ENCODE measurements around the gene TNS3.

GRCh38 chr7:47318395-47319182 is 263.3 kb downstream of the TNS3 start:
- no peak for TF ChIP-seq MYC (IDR thresholded peaks at IDR 0.05; ENCODE audit: low read depth, low read length)
- no peak for TF ChIP-seq EZH2 (IDR thresholded peaks at IDR 0.05; ENCODE audit: borderline replicate concordance, low read depth, low read length, severe bottlenecking)
- TF ChIP-seq CTCF (IDR thresholded peaks at IDR 0.05; ENCODE audit: extremely low read depth in 1 of 2, insufficient read depth in 1 of 2, low read depth in 1 of 2, low read length in 2 of 2) = no peak
- no peak for TF ChIP-seq MAX (IDR thresholded peaks at IDR 0.05; ENCODE audit: insufficient read depth, insufficient read length)
- no peak for TF ChIP-seq POLR2A (IDR thresholded peaks at IDR 0.05; ENCODE audit: low read depth, low read length)
- TF ChIP-seq POLR2AphosphoS5 (IDR thresholded peaks at IDR 0.05; ENCODE audit: insufficient read depth, low read depth, low read length) = no peak
- TF ChIP-seq JUN (IDR thresholded peaks at IDR 0.05; ENCODE audit: borderline replicate concordance, insufficient read depth, insufficient read length, low read depth) = no peak
- no peak for TF ChIP-seq FOS (IDR thresholded peaks at IDR 0.05; ENCODE audit: borderline replicate concordance, insufficient read depth, low read length)
- TF ChIP-seq GATA2 (IDR thresholded peaks at IDR 0.05; ENCODE audit: insufficient read depth, insufficient read length, low read depth, low read length) = no peak

All from endothelial cell of umbilical vein (primary cell).